Measurements from ENCODE around the gene KRT10. TPM values are rescaled to one million over a fixed set of nuclear protein-coding genes. Genes with fewer than 3 reads are reported as not detected.

Gene KRT10
- total RNA-seq, 2 experiments from 2014 or later: 20.2 to 35.9 TPM

- Mint-ChIP-seq H3K27ac (no peak overlapping the region), H3K4me1 (no peaks in the 10 kb centered on the region), H3K9me3 (ENCODE audit: low read depth) (no peaks in the 10 kb centered on the region), H3K4me3 (no peak overlapping the region), H3K27me3 (peaks cover 19% of the 10 kb centered on the region), H3K36me3 (ENCODE audit: low read depth) (no peaks in the 10 kb centered on the region)
- ATAC-seq: no peak
- DNase-seq: no peak
- intact Hi-C loops (cut with DNase I, micrococcal nuclease): no loop called here
- ChIA-PET CTCF (interaction anchor here (1.0 to 1.7 kb wide), 4 partner anchors 8 to 810 kb away, joined by 3 to 7 read pairs (median 6); no protein-coding TSS in a partner anchor), POLR2A (no interaction called here)
Measured at GRCh38 chr17:40852364-40852763, 29.9 kb upstream of the KRT10 start.

GRCh38 chr17:40850293-40850972, 28.0 kb upstream of the KRT10 start:
- no peak overlapping the region for H3K4me3 Mint-ChIP-seq
- CTCF ChIA-PET: no interaction called here
- peaks cover 20% of the 10 kb centered on the region for H3K27me3 Mint-ChIP-seq
- no peaks in the 10 kb centered on the region for H3K36me3 Mint-ChIP-seq (ENCODE audit: low read depth)
- POLR2A ChIA-PET: no interaction called here
- no peak overlapping the region for H3K27ac Mint-ChIP-seq
- intact Hi-C loops (cut with DNase I, micrococcal nuclease): no loop called here
- no peaks in the 10 kb centered on the region for H3K4me1 Mint-ChIP-seq
- ATAC-seq (no peak), DNase-seq (no peak)
- H3K9me3 Mint-ChIP-seq (ENCODE audit: low read depth): no peaks in the 10 kb centered on the region

- no peak for DNase-seq
- Mint-ChIP-seq H3K4me1 (no peaks in the 10 kb centered on the region), H3K9me3 (ENCODE audit: low read depth) (no peaks in the 10 kb centered on the region), H3K4me3 (no peak overlapping the region), H3K36me3 (ENCODE audit: low read depth) (no peaks in the 10 kb centered on the region), H3K27me3 (peaks cover 24% of the 10 kb centered on the region), H3K27ac (no peak overlapping the region)
- no peak for ATAC-seq
- POLR2A ChIA-PET: no interaction called here
- intact Hi-C loops (cut with DNase I, micrococcal nuclease): no loop called here
- CTCF ChIA-PET: interaction anchor here (0.6 to 1.7 kb wide), 3 partner anchors 10 to 376 kb away, joined by 3 to 4 read pairs (median 3); no protein-coding TSS in a partner anchor
Measured at GRCh38 chr17:40849723-40850122, 27.3 kb upstream of the KRT10 start.

GRCh38 chr17:40848583-40849235, 26.3 kb upstream of the KRT10 start:
- Mint-ChIP-seq H3K36me3 (ENCODE audit: low read depth) (no peaks in the 10 kb centered on the region), H3K4me1 (no peaks in the 10 kb centered on the region), H3K4me3 (no peak overlapping the region), H3K27me3 (peaks cover 28% of the 10 kb centered on the region), H3K27ac (no peak overlapping the region), H3K9me3 (ENCODE audit: low read depth) (no peaks in the 10 kb centered on the region)
- CTCF ChIA-PET: interaction anchor here (0.5 to 1.7 kb wide), 3 partner anchors 11 to 556 kb away, joined by 3 to 4 read pairs (median 3); no protein-coding TSS in a partner anchor
- no peak for ATAC-seq
- no peak for DNase-seq
- intact Hi-C loops (cut with DNase I, micrococcal nuclease): no loop called here
- POLR2A ChIA-PET: no interaction called here

GRCh38 chr17:40846515-40847144, 24.2 kb upstream of the KRT10 start:
- Mint-ChIP-seq H3K27ac (no peak overlapping the region), H3K36me3 (ENCODE audit: low read depth) (no peaks in the 10 kb centered on the region), H3K4me1 (no peaks in the 10 kb centered on the region), H3K4me3 (no peak overlapping the region), H3K9me3 (ENCODE audit: low read depth) (no peaks in the 10 kb centered on the region), H3K27me3 (peaks cover 25% of the 10 kb centered on the region)
- POLR2A ChIA-PET: no interaction called here
- DNase-seq: no peak
- CTCF ChIA-PET: interaction anchor here (1.0 kb wide), 1 partner anchor 13 kb away, joined by 5 read pairs; no protein-coding TSS in a partner anchor
- intact Hi-C loops (cut with DNase I, micrococcal nuclease): no loop called here
- no peak for ATAC-seq

- ChIA-PET CTCF (interaction anchor here (0.8 to 1.1 kb wide), 2 partner anchors 11 to 39 kb away, joined by 3 to 4 read pairs; no protein-coding TSS in a partner anchor), POLR2A (no interaction called here)
- no peaks in the 10 kb centered on the region for H3K36me3 Mint-ChIP-seq (ENCODE audit: low read depth)
- no peak for DNase-seq
- H3K9me3 Mint-ChIP-seq (ENCODE audit: low read depth): no peaks in the 10 kb centered on the region
- ATAC-seq: no peak
- intact Hi-C loops (cut with DNase I, micrococcal nuclease): no loop called here
- H3K4me1 Mint-ChIP-seq: no peaks in the 10 kb centered on the region
- H3K27ac Mint-ChIP-seq: no peak overlapping the region
- H3K27me3 Mint-ChIP-seq: peaks cover 23% of the 10 kb centered on the region
- H3K4me3 Mint-ChIP-seq: no peak overlapping the region
Measured at GRCh38 chr17:40844671-40845107, 22.3 kb upstream of the KRT10 start.

GRCh38 chr17:40843242-40843641, 20.8 kb upstream of the KRT10 start:
- POLR2A ChIA-PET: no interaction called here
- no peak overlapping the region for H3K27ac Mint-ChIP-seq
- H3K27me3 Mint-ChIP-seq: peaks cover 22% of the 10 kb centered on the region

GRCh38 chr17:40841246-40841645, 18.8 kb upstream of the KRT10 start:
- no peak overlapping the region for H3K4me3 Mint-ChIP-seq
- H3K9me3 Mint-ChIP-seq (ENCODE audit: low read depth): no peaks in the 10 kb centered on the region
- peaks cover 20% of the 10 kb centered on the region for H3K27me3 Mint-ChIP-seq
- H3K36me3 Mint-ChIP-seq (ENCODE audit: low read depth): no peaks in the 10 kb centered on the region
- no peaks in the 10 kb centered on the region for H3K4me1 Mint-ChIP-seq
- ChIA-PET POLR2A (interaction anchor here (0.5 kb wide), 1 partner anchor 820 kb away, joined by 4 read pairs; no protein-coding TSS in a partner anchor), CTCF (interaction anchor here (0.6 kb wide), 1 partner anchor 16 kb away, joined by 3 read pairs; no protein-coding TSS in a partner anchor)
- ATAC-seq: no peak
- no peak for DNase-seq
- no peak overlapping the region for H3K27ac Mint-ChIP-seq
- intact Hi-C loops (cut with DNase I, micrococcal nuclease): no loop called here

More at GRCh38 chr17:40843242-40843641, 20.8 kb upstream of the KRT10 start:
- Mint-ChIP-seq H3K9me3 (ENCODE audit: low read depth) (no peaks in the 10 kb centered on the region), H3K36me3 (ENCODE audit: low read depth) (no peaks in the 10 kb centered on the region), H3K4me3 (no peak overlapping the region), H3K4me1 (no peaks in the 10 kb centered on the region)
- CTCF ChIA-PET: interaction anchor here (1.1 to 1.7 kb wide), 4 partner anchors 8 to 14 kb away, joined by 4 to 5 read pairs (median 4); no protein-coding TSS in a partner anchor
- ATAC-seq: no peak
- no peak for DNase-seq
- intact Hi-C loops (cut with DNase I, micrococcal nuclease): no loop called here

- intact Hi-C loops (cut with DNase I, micrococcal nuclease): no loop called here
- Mint-ChIP-seq H3K9me3 (ENCODE audit: low read depth) (no peaks in the 10 kb centered on the region), H3K4me3 (no peak overlapping the region), H3K4me1 (no peaks in the 10 kb centered on the region), H3K27ac (no peak overlapping the region), H3K27me3 (peaks cover 7% of the 10 kb centered on the region), H3K36me3 (ENCODE audit: low read depth) (peaks cover 9% of the 10 kb centered on the region)
- POLR2A ChIA-PET: no interaction called here
- CTCF ChIA-PET: interaction anchor here (1.0 kb wide), 1 partner anchor 34 kb away, joined by 3 read pairs; no protein-coding TSS in a partner anchor
- ATAC-seq (no peak), DNase-seq (no peak)
Measured at GRCh38 chr17:40839194-40839593, 16.8 kb upstream of the KRT10 start.

- Mint-ChIP-seq H3K4me1 (peaks cover 4% of the 10 kb centered on the region), H3K27ac (no peak overlapping the region), H3K4me3 (no peak overlapping the region), H3K9me3 (ENCODE audit: low read depth) (no peaks in the 10 kb centered on the region), H3K36me3 (ENCODE audit: low read depth) (peaks cover 9% of the 10 kb centered on the region), H3K27me3 (no peaks in the 10 kb centered on the region)
- DNase-seq (no peak), ATAC-seq (no peak)
- ChIA-PET CTCF (interaction anchor here (0.7 kb wide), 1 partner anchor 685 kb away, joined by 3 read pairs; no protein-coding TSS in a partner anchor), POLR2A (no interaction called here)
- intact Hi-C loops (cut with DNase I, micrococcal nuclease): no loop called here
Measured at GRCh38 chr17:40836020-40836419, 13.6 kb upstream of the KRT10 start.

- ChIA-PET CTCF (interaction anchor here (0.9 kb wide), 1 partner anchor 13 kb away, joined by 5 read pairs; no protein-coding TSS in a partner anchor), POLR2A (no interaction called here)
- intact Hi-C loops (cut with DNase I, micrococcal nuclease): no loop called here
Measured at GRCh38 chr17:40833882-40834281, 11.5 kb upstream of the KRT10 start.

More at GRCh38 chr17:40833882-40834281, 11.5 kb upstream of the KRT10 start:
- H3K9me3 Mint-ChIP-seq (ENCODE audit: low read depth): no peaks in the 10 kb centered on the region
- no peak for ATAC-seq
- peaks cover 4% of the 10 kb centered on the region for H3K4me1 Mint-ChIP-seq
- H3K36me3 Mint-ChIP-seq (ENCODE audit: low read depth): peaks cover 13% of the 10 kb centered on the region
- no peak overlapping the region for H3K4me3 Mint-ChIP-seq
- H3K27ac Mint-ChIP-seq: no peak overlapping the region
- H3K27me3 Mint-ChIP-seq: no peaks in the 10 kb centered on the region
- DNase-seq: no peak
